Nephron progenitor cell (in vitro differentiated cells): Measurements from ENCODE around the gene RGS11.

Source experiments
- DNase-seq: peaks from one replicate; pipeline ENCODE4 v3.0.0; 2021
- H3K27ac Mint-ChIP-seq: 2 replicates; pipeline ENCODE4 v1.8.0; 2021; ENCODE audit warnings: mild to moderate bottlenecking, moderate library complexity, mixed read lengths
- H3K27me3 Mint-ChIP-seq: 2 replicates; pipeline ENCODE4 v1.8.0; 2021; ENCODE audit warnings: mild to moderate bottlenecking, low read depth, mixed read lengths; ENCODE audit not compliant: poor library complexity
- H3K36me3 Mint-ChIP-seq: 2 replicates; pipeline ENCODE4 v1.8.0; 2021; ENCODE audit warnings: low read depth, mixed read lengths
- H3K4me1 Mint-ChIP-seq: 2 replicates; pipeline ENCODE4 v1.8.0; 2021; ENCODE audit warnings: mixed read lengths
- H3K4me3 Mint-ChIP-seq: 2 replicates; pipeline ENCODE4 v1.8.0; 2021; ENCODE audit warnings: mild to moderate bottlenecking, moderate library complexity, mixed read lengths
- H3K9me3 Mint-ChIP-seq: 2 replicates; pipeline ENCODE4 v1.8.0; 2021; ENCODE audit warnings: mild to moderate bottlenecking, moderate library complexity, mixed read lengths
- TF ChIP-seq, protein P1 (sequence below): fragments of 200-600 bp; sonication (generic); IDR thresholded peaks from 2 replicates; pipeline ENCODE4 v1.5.0; 2021; ENCODE audit warnings: antibody characterized with exemption

The RGS11 gene

DNA sequence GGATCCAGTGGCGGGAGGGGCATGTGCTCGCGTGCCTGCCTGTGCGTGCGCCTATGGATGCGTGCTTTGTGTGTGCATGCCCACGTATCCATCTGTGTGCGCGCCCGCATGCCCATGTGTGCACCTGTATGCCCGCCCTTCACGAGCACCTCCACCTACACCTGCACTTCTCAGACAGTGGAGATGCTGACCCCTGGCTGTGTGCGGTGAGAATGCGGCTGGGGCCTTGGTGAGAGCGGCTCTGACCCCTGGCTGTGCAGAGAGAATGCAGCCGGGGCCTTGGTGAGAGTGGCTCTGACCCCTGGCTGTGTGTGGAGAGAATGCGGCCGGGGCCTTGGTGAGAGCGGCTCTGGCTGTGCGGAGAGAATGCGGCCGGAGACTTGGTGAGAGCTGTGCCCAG, 42.9 kb upstream of the RGS11 start:
- TF ChIP-seq, protein P1, sequence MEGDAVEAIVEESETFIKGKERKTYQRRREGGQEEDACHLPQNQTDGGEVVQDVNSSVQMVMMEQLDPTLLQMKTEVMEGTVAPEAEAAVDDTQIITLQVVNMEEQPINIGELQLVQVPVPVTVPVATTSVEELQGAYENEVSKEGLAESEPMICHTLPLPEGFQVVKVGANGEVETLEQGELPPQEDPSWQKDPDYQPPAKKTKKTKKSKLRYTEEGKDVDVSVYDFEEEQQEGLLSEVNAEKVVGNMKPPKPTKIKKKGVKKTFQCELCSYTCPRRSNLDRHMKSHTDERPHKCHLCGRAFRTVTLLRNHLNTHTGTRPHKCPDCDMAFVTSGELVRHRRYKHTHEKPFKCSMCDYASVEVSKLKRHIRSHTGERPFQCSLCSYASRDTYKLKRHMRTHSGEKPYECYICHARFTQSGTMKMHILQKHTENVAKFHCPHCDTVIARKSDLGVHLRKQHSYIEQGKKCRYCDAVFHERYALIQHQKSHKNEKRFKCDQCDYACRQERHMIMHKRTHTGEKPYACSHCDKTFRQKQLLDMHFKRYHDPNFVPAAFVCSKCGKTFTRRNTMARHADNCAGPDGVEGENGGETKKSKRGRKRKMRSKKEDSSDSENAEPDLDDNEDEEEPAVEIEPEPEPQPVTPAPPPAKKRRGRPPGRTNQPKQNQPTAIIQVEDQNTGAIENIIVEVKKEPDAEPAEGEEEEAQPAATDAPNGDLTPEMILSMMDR, result peak; percentile 21
- Mint-ChIP-seq H3K4me1 (peaks cover 21% of the 10 kb centered on the region), H3K27me3 (peaks cover 4% of the 10 kb centered on the region), H3K36me3 (peaks cover 19% of the 10 kb centered on the region), H3K9me3 (no peaks in the 10 kb centered on the region), H3K27ac (peak overlapping the region; percentile 53), H3K4me3 (no peak overlapping the region)
- DNase-seq, result peak; percentile 33

DNA sequence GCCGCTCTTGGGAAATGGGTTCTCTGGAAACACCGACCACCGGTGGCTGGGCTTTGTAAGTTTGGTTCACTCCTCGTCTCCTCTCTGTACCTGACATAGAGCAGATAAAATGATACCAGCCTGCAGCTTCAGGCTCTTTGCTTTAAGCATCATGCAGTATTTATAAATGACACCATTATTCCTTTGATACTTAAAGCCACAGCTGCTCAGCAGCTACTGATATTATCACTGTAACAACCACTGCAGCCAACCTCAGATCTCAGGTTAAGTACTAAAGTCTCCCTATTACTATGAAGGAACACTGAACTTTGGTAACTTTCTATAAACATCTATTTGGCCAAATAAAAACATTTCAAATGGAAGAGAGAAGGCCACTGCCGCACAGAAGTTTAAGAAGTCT, 41.8 kb upstream of the RGS11 start:
- Mint-ChIP-seq H3K27me3 (peaks cover 2% of the 10 kb centered on the region), H3K36me3 (peaks cover 19% of the 10 kb centered on the region), H3K4me1 (peaks cover 18% of the 10 kb centered on the region), H3K27ac (no peak overlapping the region), H3K4me3 (no peak overlapping the region), H3K9me3 (no peaks in the 10 kb centered on the region)
- TF ChIP-seq, protein P1, result no peak
- no peak for DNase-seq

DNA sequence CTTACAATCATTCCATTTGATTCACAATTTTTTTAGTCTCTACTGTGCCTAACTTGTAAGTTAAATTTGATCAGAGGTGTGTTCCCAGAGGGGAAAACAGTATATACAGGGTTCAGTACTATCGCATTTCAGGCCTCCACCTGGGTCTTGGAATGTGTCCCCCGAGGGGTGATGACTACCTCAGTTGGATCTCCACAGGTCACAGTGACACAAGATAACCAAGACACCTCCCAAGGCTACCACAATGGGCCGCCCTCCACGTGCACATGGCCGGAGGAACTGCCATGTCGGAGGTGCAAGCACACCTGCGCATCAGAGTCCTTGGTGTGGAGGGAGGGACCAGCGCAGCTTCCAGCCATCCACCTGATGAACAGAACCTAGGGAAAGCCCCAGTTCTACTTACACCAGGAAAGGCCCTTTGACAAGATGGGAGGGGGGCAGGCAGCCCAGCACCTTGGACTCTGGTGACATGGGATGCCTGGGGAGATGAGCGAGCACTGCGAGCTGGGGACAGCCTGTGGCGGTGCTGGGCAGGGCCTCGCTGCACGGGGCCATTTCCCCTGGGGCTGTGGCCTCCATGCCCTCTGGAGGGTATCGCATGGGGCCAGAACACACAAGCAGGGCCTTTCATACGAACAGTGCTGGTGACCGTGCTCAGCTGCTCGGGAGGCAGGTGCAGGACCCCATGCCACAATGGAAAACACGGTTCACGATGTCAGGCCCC, 41.2 kb upstream of the RGS11 start:
- no peak for DNase-seq
- TF ChIP-seq, protein P1, result no peak
- no peak overlapping the region for H3K4me3 Mint-ChIP-seq
- peaks cover 25% of the 10 kb centered on the region for H3K36me3 Mint-ChIP-seq
- H3K27me3 Mint-ChIP-seq, result no peaks in the 10 kb centered on the region
- H3K9me3 Mint-ChIP-seq, result no peaks in the 10 kb centered on the region
- peaks cover 16% of the 10 kb centered on the region for H3K4me1 Mint-ChIP-seq
- peak overlapping the region; percentile 12 for H3K27ac Mint-ChIP-seq

DNA sequence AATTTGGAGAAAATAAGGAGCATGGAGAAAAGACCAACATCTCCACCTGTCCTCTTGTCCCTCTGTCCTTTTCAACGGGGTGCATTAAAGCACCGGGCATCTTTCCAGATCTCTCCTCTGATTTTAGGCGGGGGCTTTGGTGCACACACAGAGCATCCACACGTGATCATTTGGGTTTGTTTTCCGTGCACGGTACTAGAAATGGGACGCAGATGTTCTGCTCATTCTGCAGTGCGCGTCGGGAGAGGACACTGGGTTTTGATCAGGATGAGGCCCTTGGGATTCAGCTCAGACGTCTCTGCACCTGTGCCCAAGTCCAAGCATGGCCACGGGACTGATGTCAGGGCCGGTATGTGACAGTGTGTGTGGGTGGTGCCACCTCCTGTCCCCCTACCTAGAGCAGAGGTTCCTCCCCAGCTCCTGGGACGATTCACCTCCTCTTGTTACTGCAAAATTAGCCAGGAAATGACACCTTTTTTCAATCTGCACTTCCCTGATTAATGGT, 39.1 kb upstream of the RGS11 start:
- H3K27me3 Mint-ChIP-seq, result no peaks in the 10 kb centered on the region
- peaks cover 9% of the 10 kb centered on the region for H3K4me1 Mint-ChIP-seq
- H3K9me3 Mint-ChIP-seq, result no peaks in the 10 kb centered on the region
- TF ChIP-seq, protein P1, result no peak
- peak overlapping the region; percentile 57 for H3K27ac Mint-ChIP-seq
- no peak for DNase-seq
- no peak overlapping the region for H3K4me3 Mint-ChIP-seq
- peaks cover 36% of the 10 kb centered on the region for H3K36me3 Mint-ChIP-seq

DNA sequence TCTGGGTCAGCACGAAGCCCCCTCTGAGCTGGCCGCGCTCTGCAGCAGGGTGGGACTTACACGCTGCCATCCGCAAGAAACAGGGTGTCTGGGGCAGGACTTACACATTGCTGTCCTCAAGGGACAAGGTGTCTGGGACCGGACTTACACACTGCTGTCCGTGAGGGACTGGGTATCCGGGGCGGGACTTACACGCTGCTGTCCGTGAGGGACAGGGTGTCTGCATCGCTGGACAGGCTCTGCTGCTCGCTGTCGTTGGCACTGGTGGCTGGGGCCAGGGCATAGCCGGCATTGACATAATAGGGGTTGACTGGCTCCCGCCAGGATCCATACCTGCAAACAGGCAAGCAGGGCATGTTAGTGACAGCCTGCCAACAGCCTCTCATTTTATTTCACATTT, 38.6 kb upstream of the RGS11 start:
- TF ChIP-seq, protein P1, result no peak
- Mint-ChIP-seq H3K27me3 (no peaks in the 10 kb centered on the region), H3K27ac (no peak overlapping the region), H3K4me3 (no peak overlapping the region), H3K36me3 (peaks cover 33% of the 10 kb centered on the region), H3K9me3 (no peaks in the 10 kb centered on the region), H3K4me1 (peaks cover 6% of the 10 kb centered on the region)
- no peak for DNase-seq

DNA sequence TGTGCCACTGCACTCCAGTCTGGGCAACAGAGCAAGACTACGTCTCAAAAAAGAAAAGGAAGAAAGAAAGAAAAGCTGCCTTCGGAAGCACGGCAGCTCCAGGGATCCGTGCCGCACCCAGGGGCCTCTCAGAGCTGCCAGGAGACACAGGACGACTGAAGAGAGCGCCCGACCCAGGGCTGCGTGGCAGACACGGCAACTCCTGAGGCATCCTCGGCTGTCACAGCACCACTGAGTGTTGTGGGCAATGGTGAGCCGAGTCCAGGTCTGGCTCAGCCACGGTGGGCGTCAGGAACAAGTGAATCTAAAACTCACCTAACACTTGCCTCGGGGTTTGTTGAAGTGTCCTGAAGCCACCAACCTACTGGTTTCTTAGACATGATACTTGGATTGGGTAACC, 36.0 kb upstream of the RGS11 start:
- TF ChIP-seq, protein P1, result no peak
- no peak overlapping the region for H3K27ac Mint-ChIP-seq
- peaks cover 35% of the 10 kb centered on the region for H3K36me3 Mint-ChIP-seq

More for the DNA sequence above, 36.0 kb upstream of the RGS11 start:
- Mint-ChIP-seq H3K4me1 (peaks cover 7% of the 10 kb centered on the region), H3K27me3 (no peaks in the 10 kb centered on the region), H3K4me3 (no peak overlapping the region), H3K9me3 (no peaks in the 10 kb centered on the region)
- no peak for DNase-seq
